Activated naive CD4-positive, alpha-beta T cell treated with anti-CD3 and anti-CD28 coated beads, Interleukin-2, amount 50 U/mL, for 16 hours (primary cell): ENCODE data around the gene METTL25B.

Experiments
- DNase-seq: peaks from one replicate; pipeline ENCODE4 v3.0.0-alpha.2; 2020

The METTL25B gene

DNA sequence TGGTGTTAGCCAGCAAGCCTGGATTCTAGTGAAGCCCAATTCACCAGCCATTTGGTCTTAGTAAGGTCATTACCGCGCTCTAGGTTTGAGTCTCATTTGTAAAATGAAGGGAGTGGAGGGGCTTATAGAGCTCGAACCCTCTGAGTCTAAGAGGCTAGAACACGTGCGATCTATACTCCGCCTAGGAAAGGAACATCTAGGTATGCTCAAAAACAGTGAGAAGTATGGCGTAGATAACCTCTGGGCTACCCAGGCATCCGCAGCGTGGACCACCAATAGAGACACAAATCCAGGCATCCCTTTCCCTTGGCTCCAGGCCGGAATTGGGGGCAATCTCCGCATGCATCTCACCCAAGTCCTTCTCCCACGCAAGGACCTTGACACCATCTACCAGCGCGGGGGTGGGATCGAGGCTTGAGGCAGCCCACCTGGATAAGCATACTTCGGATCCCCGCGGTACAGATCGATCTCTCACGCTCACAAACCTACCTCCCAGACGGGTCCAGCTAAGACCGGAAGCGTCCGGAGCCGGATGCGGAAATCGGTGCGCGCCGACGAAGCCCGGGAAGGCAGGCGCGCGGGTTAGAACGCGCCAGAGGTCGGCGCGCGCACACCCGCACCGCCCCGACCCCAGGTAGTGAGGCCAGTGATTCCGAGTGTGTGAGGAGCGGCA, at the start of gene METTL25B:
METTL25B (plus strand) TSS at position 544 of the 673 bp plus-strand sequence. CDS start 636 bp downstream, outside the sequence.
- peak; percentile 81 for DNase-seq

DNA sequence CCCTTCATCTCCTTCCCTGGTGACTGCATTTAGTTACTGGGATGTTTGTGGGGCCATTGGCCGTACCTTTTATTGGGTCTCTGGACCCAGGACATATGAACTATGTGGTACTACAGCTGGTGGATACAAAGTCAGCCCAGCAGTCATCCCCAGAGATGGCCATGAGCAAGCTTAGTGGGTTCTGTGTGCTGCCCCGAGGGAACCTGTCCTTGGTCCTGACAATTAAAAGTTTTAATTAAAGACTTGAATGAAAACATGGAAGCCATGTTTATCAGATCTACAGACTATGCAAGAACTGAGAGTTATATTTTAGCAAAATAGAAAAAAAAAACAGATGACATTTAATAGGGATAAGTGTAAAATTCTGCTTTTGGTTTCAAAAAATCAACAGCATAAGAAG, 48.2 kb upstream of the METTL25B start:
- DNase-seq, result no peak

DNA sequence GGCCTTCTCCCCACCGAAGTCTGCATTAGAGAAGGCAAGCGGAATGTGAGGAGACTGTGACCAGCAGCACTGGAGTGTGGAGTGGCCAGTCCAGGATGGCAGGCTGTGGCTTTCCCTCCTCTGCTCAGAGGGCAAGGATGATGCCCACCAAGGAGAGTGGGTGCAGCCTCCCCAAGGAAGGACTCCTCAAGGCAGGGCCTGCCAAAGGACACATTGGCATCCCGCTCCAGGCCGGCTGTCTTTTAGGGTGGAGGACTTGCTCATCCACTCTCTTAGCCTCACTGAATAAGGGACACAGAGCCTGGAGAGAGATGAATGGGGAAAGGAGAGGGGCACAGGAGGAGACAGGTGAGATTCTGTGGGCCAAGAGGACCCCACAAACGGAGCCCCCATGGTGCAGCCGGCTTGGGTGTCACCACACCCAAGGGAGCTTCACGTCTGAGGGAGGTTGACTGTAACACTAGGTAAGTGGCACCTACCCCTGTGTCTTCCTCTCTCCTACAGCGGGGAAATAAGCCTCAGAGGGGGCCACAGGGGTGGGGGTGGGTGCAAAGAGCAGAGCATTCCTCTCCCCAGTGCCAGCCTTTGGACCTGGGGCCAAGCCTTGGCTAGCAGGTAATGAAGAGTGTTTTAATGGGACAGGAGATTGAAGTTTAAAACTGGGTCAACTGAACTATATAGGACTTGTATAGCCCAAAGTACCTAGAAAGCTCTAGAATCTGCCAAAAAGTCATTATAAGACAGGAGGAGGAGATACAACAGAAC, 46.9 kb upstream of the METTL25B start:
- no peak for DNase-seq

DNA sequence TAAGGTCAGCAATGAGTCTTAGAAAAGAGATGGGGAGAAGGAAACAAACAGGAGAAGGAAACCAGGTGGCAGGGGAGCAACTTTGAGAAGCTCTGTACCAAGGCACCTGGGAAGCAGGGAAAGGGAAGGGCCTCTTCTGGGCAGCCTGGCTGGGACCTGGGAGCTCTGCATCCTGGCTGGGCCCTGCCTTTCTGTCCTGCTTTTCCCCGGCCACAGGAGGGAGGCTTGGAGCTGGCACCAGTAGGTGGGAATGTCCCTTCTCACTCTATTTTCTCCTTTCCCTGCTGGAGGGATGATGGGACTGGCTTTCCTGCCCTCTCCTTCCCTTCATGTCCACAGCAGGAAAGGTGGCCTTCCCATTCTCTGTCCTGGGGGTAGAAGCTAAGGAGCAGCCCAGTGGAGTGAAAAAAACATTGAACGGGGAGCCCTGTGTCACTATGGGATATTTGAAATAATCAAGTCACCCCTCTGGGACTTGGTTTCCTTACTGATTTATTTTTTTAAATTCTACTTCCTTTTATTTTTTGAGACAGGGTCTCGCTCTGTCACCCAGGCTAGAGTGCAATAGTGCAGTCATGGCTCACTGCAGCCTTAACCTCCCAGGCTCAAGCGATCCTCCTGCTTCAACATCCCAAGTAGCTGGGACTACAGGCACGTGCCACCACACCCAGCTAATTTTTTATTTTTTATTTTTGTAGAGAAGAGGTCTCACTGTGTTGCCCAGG, 45.9 kb upstream of the METTL25B start:
- no peak for DNase-seq

DNA sequence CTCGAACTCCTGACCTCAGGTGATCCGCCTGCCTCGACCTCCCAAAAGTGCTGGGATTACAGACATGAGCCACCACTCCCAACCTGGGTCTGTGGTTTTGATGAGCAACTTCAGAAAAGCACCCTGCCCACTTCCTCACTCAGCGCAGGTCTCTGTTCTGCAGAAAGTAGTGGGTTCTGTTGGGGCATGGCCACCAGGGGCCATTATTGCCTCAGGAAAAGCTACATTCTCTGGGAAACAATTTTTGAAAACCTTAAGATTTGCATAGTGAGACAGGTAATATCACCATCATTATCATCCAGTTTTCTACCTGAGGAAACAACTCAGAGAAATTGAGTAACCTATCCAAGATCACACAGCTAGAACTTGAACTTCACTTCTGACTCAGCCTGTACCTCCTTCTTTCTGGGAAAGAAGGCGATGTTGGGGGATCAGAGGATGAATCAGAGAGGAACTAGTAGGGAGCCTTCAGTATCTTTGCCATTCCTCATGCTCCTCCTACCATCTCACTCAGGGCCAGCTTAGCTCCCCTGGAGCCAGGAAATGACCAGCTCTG, 44.0 kb upstream of the METTL25B start:
- DNase-seq, result no peak

DNA sequence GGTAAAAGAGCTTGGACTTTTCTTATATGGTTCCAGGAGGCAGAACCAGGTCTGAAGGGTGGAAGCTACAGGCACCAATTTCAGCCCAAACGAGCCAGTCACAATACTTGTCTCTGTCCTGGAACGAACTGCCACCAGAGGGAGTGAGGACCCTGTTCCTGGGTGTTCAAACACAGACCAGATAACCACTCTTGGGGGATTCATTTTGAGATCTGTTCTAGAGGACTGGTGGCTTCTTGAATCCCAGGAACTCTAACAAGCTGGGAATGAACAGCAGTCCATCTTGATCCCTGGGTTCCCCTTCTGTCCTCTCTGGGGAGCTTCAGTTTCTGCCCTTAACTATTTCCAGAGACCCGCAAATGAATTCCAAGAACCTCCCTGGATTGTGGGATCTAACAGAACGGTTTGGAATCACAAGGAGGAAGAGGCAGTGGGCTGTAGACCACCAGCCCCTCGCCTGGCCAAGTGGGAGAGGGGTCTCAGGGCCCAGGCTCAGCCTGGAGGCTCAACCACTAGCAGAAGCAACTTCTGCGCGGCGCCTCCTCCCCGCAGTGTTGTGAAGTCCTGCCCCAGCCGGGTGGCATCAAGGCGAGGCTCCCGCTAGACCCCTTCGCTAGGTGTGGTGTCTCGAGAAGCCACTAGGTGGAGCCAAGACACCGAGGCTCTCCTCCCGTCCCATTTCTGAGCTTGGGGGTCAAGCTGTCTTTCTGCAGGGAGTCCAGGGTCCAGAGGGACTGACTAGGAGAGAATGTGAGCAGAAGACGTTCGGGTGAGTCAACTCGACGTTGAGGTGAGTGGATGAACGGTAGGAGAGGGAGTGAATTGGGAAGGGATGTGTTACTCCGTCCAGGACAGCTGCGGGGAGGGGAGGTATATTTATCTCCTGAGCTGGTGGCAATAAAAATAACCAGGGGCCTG, 39.0 kb upstream of the METTL25B start:
- DNase-seq, result peak; percentile 77

DNA sequence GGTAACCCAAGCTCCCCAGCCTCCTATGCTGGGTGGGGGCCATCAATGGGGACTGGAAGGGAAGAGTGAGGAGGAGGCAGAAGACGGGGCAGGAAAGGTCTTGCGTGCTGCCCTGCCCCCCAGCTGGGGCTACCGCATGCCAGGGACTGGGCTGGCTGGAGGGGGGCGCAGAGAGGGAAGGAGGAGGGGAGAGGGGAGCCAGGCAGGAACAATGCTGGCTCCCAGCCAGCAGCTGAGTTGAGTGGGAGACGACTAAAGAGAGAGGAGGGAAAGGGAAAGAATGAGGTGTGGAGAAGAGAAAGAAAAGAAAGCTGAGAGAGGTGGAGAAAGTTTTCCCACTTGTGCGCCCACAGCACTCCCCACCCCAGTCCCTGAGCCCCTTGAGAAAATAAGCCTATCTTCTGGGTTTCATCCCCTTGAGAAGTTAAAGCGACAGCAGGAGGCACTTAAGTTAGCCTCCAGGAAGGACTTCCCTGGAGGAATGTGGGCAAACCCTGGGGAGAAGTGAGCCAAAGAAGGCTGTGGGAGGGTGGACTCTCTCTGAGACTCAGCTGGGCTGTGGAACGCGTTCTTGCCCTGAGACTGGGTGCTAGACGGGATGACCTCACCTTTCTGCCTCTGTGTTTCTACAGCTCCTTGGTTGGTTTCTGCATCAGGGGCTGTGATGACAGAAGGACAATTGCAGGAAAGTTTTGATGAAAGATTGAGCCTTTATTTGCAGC, 38.2 kb upstream of the METTL25B start:
- DNase-seq, result no peak

DNA sequence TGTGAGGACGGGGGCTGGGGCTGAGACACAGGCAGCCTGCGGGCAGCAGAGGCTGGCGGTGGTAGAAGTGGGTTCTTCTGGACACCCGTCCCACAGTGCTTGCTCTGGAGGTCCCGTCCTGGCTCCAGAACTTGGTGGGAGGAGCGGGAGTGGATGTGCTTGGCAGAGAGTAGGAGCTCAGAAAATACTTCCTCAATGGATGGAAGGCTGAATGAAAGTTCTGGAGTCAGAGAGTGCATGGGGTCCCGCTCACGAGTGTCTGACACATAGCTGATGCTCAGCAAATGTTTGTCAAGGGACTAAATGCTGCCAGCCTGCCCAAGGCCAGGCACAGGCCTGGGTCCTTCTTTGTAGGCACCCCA, 37.6 kb upstream of the METTL25B start:
- DNase-seq, result no peak

DNA sequence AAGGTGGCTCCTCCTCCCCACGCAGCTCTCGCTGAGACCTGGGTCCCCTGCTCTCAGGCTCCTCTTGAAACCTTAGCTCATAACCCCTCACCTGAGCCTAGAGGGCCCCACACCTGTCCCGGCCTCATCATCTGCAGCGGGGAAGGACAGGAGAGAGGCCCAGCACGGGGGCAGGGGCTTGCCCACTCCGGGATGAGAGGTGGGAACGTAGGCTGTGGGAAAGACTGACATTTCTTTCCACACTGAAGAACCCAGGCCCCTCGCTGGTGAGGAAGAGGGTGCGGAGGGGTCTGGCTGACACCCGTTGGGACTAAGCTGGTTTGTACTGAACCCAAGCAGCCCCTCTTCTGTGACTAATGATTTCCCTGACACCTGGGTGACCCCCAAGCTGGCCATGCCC, 37.1 kb upstream of the METTL25B start:
- DNase-seq, result no peak

DNA sequence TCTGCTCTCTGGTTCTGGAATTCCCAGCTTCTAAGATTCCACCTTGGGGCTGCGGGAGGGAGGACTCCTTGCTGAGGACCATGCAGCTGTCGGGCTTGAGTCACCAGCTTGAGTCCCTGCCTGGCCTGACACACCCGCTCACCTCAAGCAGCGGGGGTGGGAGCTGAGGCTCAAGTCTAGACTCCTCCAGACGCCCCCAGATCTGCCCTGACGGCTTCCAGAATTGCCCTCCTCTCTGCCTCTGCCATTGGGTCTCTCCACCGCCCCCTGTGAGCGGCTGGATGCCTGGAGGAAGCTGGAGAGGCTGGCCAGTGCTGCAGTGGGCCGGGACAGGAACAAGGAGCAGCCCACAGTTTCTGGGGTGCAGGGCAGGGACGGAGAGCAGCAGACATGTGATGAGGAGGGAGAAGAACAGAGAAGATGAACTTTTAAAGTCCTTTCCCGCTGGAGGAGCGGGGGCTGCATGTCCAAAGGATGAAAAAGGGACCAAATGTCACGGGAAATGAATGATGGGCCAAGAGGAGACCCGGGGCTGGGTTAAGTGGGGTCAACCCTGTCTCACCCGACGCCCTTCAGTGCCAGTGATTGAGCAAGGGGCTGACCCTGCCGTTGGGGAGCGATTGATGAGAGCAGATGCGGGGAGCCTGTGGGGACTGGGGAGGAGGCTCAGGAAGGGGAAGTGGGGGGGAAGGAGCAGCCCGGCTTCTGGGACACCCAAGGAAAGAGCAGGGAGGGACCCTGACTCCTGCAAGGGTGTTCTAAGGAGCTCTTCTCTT, 36.4 kb upstream of the METTL25B start:
- no peak for DNase-seq

DNA sequence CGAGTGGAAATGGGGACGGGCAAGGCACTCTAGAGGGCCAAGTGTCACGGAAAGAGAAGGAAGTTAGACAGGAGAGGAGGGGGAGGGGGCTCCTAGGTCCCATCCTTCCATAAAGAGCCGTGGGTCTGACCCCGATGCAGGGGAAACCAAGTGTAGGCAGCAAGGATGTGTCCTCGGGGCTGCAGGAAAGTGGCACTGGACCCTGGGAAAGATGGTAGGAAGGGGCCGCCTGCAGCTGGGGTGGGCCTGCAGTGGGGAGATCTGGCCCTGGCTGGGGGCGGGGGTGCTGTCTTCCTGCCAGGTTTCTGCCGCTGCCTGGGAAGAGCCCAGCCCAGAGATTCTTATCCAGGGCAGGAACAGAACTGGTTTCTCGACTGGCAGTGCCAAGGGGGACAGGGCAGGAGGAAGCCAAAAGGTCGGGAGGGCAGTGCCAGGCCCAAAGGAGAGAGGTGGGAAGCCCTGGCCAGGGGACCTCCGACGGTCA, 35.8 kb upstream of the METTL25B start:
- DNase-seq, result no peak

DNA sequence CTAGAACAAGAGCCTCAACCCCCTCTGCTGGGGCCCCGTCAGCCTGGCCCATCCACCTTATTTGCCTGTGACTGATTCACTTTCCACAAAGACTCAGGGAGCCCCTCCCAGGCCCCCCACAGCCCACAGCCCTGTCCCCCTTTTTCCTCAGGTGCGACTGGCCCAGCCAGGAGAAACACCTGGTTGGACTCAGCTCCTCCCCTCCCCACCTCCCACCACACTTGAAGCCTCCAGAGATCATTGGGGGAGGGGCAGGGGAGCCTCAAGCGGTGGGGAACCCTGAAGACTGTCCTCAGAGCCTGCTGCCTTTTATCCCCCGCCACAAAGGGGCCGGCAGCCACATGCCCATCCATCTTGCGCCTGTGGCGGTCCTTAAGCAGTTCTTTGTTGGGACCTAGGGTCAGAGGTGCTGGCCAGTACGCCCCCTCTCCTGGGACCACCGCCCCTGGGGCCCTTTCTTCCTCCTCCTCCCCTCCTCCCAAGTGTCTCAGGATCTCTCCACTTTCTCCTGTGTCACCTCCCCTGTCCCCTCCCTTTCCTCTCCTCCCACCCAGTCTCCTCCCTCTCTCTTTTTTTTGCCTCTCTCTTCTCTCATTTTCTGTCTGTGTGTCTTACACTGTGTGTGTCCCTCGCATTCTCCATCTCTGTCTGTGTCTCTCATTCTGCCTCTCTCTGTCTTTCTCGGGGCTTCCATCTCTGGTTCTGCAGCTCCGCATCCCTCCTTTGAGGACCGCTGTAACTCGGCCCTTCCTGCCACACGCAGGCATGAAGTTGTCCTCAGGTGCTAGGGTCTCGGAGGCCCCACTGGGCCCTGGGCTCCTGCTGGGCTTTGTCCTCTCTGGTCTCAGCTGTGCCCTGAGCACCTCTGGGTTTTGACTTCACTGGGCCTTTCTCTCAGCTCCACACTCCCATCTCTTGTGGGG, 35.1 kb upstream of the METTL25B start:
- DNase-seq, result no peak

DNA sequence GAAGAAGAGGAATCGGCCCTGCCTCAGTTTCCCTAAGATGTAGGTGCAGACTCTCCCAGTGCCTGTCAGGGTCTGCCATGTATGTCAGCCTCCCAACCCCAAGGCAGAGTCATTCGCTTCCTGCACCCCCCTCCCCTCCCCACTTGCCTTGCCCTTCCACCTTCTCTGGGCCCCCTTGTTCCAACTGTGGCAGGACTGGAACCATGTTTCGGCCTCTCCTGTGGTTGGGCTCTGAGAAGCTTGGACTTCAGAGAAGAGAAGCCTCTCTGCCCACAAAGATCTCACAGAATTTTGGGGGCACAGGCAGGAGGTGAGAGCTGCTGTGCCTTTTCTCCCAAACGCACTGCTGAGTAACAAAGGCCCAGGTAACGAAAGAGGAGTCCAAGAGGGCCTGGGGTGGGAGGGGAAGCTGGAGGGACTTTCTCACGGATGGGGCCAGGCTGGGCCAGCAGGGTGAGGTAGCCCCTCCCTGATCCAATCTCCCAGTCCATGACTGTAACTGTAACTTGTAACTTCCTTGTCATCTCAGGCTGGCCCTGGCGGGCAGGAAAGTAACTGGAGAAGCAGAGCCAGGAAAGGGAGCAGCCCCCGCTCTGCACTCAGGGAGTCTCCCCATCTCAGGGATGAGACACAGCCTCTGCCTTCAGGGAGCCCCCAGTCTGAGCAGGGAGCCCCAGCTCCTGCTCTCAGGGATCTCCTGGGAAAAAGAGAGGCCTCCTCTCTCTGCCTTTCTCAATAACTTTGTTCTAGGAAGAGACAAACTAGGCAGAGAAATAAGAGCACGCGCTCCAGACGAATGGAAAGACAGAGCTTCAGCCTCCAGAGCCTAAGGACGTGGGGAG, 34.2 kb upstream of the METTL25B start:
- DNase-seq, result no peak

DNA sequence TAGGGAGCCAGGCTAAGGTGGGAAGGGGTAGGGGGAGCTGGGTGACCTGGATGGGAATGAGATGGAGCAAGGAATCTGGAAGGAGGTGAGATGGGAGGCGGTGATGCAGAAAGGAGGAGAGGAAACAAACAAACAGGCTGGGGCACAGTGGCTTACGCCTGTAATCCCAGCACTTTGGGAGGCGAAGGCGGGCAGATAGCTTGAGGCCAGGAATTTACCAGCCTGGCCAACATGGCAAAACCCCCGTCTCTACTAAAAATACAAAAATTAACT, 33.6 kb upstream of the METTL25B start:
- DNase-seq, result no peak

DNA sequence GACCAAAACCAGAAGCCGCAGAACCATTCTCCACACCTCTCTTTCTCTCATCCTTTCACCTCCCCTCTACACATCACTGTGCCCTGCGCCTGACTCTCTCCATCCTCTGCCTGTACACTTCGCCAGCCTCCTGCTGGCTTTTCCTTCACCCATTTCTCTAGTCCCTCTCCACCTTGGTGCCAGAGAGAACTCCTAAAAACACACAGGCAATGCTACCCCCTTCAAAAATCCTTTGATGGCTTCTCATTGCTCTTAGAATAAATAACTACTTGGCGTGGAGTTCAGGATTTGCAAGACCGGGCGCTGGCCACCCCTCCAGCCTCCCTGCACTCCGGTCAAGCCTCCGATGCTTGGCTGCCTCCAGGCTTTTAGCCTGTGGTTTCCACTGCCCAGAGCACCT, 31.5 kb upstream of the METTL25B start:
- DNase-seq, result no peak

DNA sequence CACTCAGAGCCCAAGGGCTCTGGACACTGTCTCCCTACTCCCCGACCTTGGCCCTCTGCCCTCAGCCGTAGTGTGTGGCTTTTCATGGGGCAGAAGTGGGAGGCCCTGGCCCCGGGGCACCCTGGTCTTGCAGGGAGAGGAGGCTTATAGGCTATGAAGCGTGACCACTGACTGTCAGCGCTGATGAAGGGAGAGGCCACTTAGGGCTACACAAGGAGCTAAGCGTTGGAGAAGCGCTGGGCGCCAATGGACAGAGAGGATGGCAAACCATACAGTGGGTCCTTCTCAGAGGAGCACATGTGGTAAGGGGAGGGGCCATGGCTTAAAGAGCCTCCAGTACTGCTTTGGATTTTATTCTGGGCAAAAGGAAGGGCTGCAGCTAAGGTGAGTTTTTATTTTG, 30.8 kb upstream of the METTL25B start:
- DNase-seq, result no peak

DNA sequence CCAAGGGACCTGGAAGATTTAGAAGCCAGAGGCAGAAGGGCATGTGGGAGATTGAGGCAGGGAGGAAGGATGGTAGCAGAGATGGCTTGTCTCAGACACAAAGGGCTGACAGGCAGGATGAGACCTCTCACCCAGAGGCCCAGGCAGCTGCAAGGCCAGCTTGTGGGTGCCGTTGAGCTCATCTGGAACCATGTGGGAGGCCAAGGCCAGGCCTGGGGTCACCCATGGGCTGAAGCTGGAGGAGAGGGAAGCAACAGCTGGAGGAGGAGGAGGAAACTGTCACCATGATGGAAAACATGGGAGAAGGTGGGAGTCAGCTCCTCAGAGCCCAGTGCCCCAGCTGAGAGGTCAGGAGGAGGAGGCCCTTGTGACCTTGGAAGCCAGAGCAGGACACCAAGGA, 29.3 kb upstream of the METTL25B start:
- DNase-seq, result no peak

DNA sequence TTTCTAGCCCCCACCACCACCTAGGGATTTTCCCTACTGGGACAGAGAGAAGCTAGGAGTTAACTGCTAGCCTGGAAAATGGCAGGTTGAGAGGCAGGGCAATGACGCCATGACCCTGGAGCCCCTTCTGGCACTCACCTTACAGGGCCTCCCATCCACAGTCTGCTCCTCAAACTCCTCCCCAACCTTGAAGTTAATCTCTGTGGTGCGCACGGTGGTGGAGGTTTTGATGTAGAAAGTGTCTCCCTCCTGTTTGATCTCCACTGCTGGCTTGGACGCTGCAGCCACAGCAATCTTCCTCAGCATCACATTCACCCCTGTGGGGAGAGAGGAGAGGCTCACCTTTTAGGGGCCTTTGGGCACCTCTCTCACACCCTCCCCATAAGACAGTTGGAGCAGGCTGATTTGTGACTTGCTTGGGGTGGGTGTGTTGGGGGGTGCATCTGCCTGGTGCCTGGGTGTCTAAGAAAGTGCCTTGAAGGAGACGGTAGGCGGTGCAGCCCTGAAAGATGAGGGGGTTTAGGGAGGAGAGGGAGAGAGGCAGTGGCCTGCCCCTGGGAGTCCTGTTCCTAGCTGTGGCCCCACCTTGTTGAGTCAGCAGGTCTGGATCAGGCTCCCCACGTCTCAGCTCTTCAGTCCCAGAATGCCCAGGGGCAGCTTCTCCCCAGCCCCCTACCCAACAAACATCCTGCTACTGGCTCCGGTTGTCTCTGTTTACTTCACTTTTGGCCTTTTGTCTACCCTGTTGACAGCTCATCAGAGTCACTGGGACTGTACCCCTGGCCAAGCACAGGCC, 27.3 kb upstream of the METTL25B start:
- DNase-seq, result no peak
